Measurements from ENCODE around the gene ARHGAP5. TPM values are rescaled to one million over a fixed set of nuclear protein-coding genes. Genes with fewer than 3 reads are reported as not detected.
"Not testable (repeated sequence)": the region's sequence is repeated elsewhere in the genome, so short reads cannot be mapped to it uniquely, and the experiment has no call there.

The ARHGAP5 gene
- total and polyA plus RNA-seq, 12 donors = 20.7 to 301 (median 221) TPM

DNA sequence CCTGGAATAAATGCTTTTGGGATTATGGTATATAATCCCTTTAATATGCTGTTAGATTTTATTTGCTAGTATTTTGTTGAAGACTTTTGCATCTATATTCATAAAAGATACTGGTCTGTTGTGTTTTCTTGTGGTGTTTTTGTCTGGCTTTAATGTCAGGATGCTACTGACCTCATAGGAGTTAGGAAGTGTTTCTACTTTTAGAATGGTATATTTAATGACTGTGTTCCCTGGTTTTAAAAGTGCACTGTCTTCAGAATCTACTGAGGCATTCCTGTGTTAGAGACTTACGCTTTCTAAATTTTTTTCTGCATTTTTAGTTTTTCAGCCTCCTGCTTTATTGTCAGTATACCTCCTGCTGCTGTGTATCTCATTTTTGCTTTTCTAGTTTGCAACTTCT, 51.6 kb downstream of the ARHGAP5 start:
- Histone ChIP-seq H3K4me1 (peaks cover 0 to 42% (median 28%) of the 10 kb centered on the region in 9 donors), H3K27ac (peak overlapping the region in 8 of 10 donors; percentile 10 to 55 (median 32)), H3K9me3 (peaks cover 0 to 15% (median 0%) of the 10 kb centered on the region in 11 donors), H3K27me3 (no peaks in the 10 kb centered on the region), H3K36me3 (peaks cover 0 to 38% (median 0%) of the 10 kb centered on the region in 9 donors), H3K4me3 (no peak overlapping the region)
- ATAC-seq (peak in 4 of 8 donors; percentile 12 to 76 (median 68)), DNase-seq (no peak)
- no peak for TF ChIP-seq CTCF (IDR thresholded peaks at IDR 0.05)
- intact Hi-C loops (cut with DNase I) = no loop called here
- WGBS, 2 donors = 69 to 71% methylated on average over 1 of the region's 1 CpG

GRCh38 chr14:32129124-32129523, 52.0 kb downstream of the ARHGAP5 start:
- Histone ChIP-seq H3K27me3 (no peaks in the 10 kb centered on the region), H3K4me1 (peaks cover 0 to 39% (median 24%) of the 10 kb centered on the region in 9 donors), H3K4me3 (no peak overlapping the region), H3K36me3 (peaks cover 0 to 38% (median 0%) of the 10 kb centered on the region in 9 donors), H3K9me3 (peaks cover 0 to 15% (median 0%) of the 10 kb centered on the region in 11 donors), H3K27ac (peak overlapping the region in 9 of 10 donors; percentile 10 to 55 (median 27))
- 52 to 55% methylated on average over 2 of the region's 2 CpGs for WGBS, 2 donors
- intact Hi-C loops (cut with DNase I) = no loop called here
- ATAC-seq (peak in 3 of 8 donors; percentile 46 to 65 (median 64)), DNase-seq (no peak)
- no peak for TF ChIP-seq CTCF (IDR thresholded peaks at IDR 0.05)

GRCh38 chr14:32131689-32132088, 54.6 kb downstream of the ARHGAP5 start:
- WGBS, 2 donors = 93 to 97% methylated on average over 4 to 5 of the region's 5 CpGs
- H3K4me3 ChIP-seq; DNase-seq; ATAC-seq; H3K27me3 ChIP-seq; H3K27ac ChIP-seq; intact Hi-C loops (cut with DNase I): not testable (repeated sequence)
- H3K36me3 ChIP-seq = peaks cover 0 to 24% (median 0%) of the 10 kb centered on the region in 9 donors
- peaks cover 0 to 28% (median 16%) of the 10 kb centered on the region in 9 donors for H3K4me1 ChIP-seq
- peaks cover 0 to 16% (median 0%) of the 10 kb centered on the region in 11 donors for H3K9me3 ChIP-seq

DNA sequence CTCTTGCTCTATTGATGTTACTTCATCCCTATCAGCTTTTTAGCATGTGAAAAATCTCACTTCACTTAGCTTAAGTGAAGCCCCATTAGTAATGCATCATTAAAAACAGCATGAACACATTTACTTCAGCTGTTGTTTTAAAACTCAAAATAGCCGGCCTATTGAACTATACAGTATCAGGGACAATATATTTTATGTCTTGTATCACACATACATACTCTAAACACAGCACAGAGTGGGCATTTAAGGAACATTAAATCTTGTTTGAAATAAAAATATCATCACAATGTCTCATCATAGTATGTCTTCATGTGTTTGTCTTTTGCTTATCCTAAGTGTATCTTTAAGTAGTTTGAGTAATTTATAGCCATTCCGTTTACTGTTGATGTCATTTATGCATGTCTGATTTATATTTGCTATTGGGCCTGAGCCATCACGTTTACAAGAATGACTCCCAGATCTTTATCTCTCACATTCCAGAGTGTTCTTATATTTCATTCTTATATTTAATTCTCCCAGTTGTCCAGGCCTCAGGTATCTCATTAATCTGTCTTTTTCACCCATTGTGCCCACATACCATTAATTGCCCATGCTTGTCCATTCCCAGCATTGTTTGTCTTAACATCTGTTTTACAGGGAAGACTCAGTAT, 57.5 kb downstream of the ARHGAP5 start:
- Histone ChIP-seq H3K4me1 (peaks cover 0 to 14% (median 5%) of the 10 kb centered on the region in 9 donors), H3K27me3 (no peaks in the 10 kb centered on the region), H3K36me3 (peaks cover 0 to 41% (median 15%) of the 10 kb centered on the region in 9 donors), H3K4me3 (no peak overlapping the region), H3K27ac (no peak overlapping the region), H3K9me3 (peaks cover 0 to 38% (median 16%) of the 10 kb centered on the region in 11 donors)
- ATAC-seq (no peak), DNase-seq (no peak)
- no peak for TF ChIP-seq CTCF (IDR thresholded peaks at IDR 0.05)
- 56 to 65% methylated on average over 3 of the region's 3 CpGs for WGBS, 2 donors
- intact Hi-C loops (cut with DNase I) = no loop called here
